ENCODE data around the gene MYO1C.

GRCh38 chr17:1470071-1470754, 22.3 kb downstream of the MYO1C start:
- TF ChIP-seq ELF4 (IDR thresholded peaks at IDR 0.05) (no peak), FOXK2 (IDR thresholded peaks at IDR 0.05) (no peak), SP1 (IDR thresholded peaks at IDR 0.05) (no peak)

All from HEK293T (cell line).